ENCODE data around the gene DEPDC5.

DEPDC5 gene

DNA sequence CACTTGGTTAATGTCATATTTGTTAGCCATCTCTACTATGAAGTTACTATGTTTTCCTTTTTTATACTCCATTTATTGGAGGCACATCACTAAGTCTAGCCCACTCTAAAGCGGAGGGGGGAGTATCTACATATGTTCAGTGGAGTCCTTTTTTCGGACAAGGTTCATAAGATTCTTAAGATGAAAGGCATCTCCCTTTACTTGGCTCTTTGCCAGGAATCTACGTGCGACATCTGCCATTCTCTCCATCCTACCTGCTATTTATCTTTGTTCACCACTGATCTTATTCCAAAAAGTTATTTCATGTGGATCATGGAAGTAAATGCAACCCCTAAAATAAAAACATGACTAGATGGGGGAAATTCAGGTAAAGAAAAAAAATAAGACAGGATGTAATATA, 113.1 kb downstream of the DEPDC5 start:
- no peak for ATAC-seq (ENCODE audit: low read depth)
- H3K27ac Mint-ChIP-seq, result peak overlapping the region; percentile 69
- H3K4me1 Mint-ChIP-seq, result peaks cover 14% of the 10 kb centered on the region
- no peaks in the 10 kb centered on the region for H3K27me3 Mint-ChIP-seq
- DNase-seq (ENCODE audit: low spot score in 2 of 2), result no peak
- H3K4me3 Mint-ChIP-seq, result no peak overlapping the region
- peaks cover 30% of the 10 kb centered on the region for H3K36me3 Mint-ChIP-seq
- H3K9me3 Mint-ChIP-seq, result no peaks in the 10 kb centered on the region

DNA sequence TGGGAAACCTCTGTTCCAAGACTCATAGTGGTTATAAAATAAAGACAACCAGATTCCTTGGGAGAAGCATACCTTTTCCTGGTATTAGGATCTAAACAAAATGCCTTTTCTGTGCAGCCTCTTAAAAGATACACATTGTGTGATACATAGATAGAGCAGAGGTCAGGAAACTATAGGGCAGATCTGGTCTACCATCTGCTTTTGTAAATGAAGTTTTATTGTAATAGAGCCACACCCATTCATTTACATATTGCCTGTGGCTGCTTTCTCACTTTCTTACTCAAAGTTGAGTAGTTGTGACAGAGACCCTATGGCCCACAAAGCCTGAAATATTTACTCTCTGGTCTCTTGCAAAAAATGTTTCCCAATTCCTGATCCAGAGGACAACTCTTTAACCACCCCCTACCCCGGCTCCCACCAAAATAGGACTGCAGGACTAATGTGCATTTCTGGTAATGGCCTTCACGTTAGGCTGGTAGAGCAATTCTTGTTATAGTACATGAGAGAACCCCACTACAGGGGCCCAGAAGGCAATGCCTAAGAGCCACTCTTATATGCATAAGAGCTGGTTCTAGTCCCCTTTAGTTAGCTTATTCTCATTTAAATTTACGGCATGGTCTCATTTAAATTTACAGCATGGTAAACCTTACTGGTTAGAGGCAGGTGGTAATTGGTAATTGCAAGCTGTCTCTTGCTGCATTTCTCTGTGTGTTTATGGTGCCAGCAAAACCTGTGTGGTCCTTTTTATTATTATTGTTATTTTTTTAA, 113.8 kb downstream of the DEPDC5 start:
- H3K27me3 Mint-ChIP-seq, result no peaks in the 10 kb centered on the region
- ATAC-seq (ENCODE audit: low read depth) (no peak), DNase-seq (ENCODE audit: low spot score in 2 of 2) (no peak)
- no peaks in the 10 kb centered on the region for H3K9me3 Mint-ChIP-seq
- H3K4me3 Mint-ChIP-seq, result no peak overlapping the region
- peaks cover 14% of the 10 kb centered on the region for H3K4me1 Mint-ChIP-seq
- H3K36me3 Mint-ChIP-seq, result peaks cover 30% of the 10 kb centered on the region
- peak overlapping the region; percentile 69 for H3K27ac Mint-ChIP-seq

DNA sequence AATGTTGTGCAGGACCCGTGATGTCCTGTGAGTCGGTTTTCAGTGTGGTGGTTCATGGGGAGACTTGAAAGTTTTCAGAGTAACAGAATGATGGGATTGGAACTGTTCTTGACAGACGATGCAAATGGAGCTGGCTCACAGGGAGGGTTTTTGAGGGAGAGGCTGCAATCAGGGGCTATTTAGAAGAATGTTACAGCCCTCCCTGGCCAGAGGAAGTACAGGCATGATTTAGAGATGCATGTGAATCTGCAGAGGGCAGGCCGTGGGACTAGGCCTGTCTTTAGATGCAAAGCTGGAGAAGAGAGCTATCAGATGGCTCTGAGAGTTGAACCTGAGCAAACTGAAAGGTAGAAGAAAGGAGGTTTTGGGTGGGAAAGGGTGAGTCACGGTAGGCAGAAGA, 115.9 kb downstream of the DEPDC5 start:
- DNase-seq (ENCODE audit: low spot score in 2 of 2) (no peak), ATAC-seq (ENCODE audit: low read depth) (no peak)
- Mint-ChIP-seq H3K4me1 (peaks cover 14% of the 10 kb centered on the region), H3K9me3 (no peaks in the 10 kb centered on the region), H3K4me3 (no peak overlapping the region), H3K27me3 (no peaks in the 10 kb centered on the region), H3K36me3 (peaks cover 41% of the 10 kb centered on the region), H3K27ac (peak overlapping the region; percentile 4)

DNA sequence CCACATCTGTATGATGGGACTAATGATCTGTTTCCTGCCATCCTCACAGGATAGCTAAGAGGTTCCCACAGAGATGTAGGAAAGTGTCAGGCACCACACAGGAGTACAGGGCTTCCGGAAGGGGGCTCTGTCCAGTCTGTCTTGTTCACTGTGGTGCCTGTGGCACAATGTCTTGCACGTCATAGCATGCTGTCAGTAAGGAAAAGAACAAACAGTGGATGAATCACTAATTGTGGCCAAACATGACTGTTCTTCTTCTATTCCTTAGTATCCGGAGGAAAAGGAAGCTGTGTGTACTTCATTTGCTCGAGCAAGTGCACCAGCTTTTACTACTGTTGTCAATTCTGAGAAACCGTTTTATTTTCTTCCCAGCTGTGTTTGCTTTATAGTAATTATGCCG, 117.1 kb downstream of the DEPDC5 start:
- ATAC-seq (ENCODE audit: low read depth) (no peak), DNase-seq (ENCODE audit: low spot score in 2 of 2) (no peak)
- Mint-ChIP-seq H3K27ac (no peak overlapping the region), H3K4me1 (peaks cover 14% of the 10 kb centered on the region), H3K9me3 (no peaks in the 10 kb centered on the region), H3K27me3 (no peaks in the 10 kb centered on the region), H3K4me3 (no peak overlapping the region), H3K36me3 (peaks cover 44% of the 10 kb centered on the region)

DNA sequence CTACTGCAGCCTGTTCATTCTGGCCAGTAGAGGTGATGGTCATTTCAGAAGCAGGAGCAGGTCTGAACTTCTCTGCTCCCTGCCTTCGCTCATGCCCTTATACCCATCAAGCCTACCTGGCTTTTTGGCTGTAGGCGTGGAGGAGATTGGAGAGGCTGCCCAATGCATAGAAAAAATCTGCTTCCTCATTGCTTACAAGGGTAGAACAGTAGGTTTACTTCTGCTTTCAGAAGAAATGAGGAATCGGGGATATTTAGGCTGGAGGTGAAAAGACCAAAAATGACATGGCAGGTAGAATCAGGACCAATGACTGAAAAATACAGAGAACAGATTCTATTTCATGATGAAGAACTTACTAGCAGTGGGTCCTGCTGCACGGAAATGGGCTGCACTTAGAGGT, 117.7 kb downstream of the DEPDC5 start:
- H3K4me1 Mint-ChIP-seq, result peaks cover 14% of the 10 kb centered on the region
- peak overlapping the region; percentile 70 for H3K27ac Mint-ChIP-seq
- H3K4me3 Mint-ChIP-seq, result no peak overlapping the region
- H3K9me3 Mint-ChIP-seq, result no peaks in the 10 kb centered on the region
- H3K27me3 Mint-ChIP-seq, result no peaks in the 10 kb centered on the region
- peaks cover 43% of the 10 kb centered on the region for H3K36me3 Mint-ChIP-seq
- DNase-seq (ENCODE audit: low spot score in 2 of 2) (no peak), ATAC-seq (ENCODE audit: low read depth) (peak; percentile 62)

DNA sequence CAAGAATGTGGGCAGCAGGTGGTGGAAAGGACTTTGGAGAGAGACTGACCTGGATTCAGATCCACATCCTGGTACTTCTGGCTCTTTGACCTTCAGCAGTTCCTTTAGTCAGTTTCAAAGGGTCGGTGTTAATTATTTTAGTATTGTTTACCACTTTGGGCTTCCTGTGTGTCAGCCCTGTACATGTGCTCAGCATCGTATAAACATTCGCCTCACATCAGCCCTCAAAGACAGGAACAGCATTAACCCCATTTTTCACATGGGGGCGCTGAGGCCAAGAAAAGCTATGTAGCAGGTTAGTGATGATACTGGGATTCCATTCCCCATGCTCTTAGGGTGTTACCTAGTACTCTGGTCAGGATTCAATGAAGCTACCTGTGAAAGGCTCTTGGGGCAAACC, 118.4 kb downstream of the DEPDC5 start:
- H3K9me3 Mint-ChIP-seq, result no peaks in the 10 kb centered on the region
- DNase-seq (ENCODE audit: low spot score in 2 of 2) (no peak), ATAC-seq (ENCODE audit: low read depth) (no peak)
- H3K4me3 Mint-ChIP-seq, result no peak overlapping the region
- H3K27me3 Mint-ChIP-seq, result no peaks in the 10 kb centered on the region
- H3K27ac Mint-ChIP-seq, result no peak overlapping the region
- H3K4me1 Mint-ChIP-seq, result peaks cover 7% of the 10 kb centered on the region
- peaks cover 37% of the 10 kb centered on the region for H3K36me3 Mint-ChIP-seq

DNA sequence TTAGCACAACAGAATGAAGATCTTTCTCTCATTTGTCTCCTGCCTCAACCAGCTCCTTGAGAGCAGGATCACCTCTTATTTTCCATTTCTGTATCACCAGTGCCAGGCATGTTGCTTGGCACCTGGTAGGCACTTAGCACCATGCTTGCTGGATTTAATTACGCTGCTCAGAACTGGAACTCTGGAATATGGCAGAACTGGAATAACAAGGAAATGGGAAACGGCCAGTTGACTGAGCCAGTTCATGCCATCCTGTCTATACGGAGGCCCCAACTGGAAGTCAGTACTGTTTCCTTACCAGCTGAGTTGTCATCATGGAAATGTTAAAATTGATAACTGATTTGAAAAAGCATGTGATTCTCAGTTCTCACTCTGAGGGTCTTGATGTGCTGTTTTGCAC, 121.0 kb downstream of the DEPDC5 start:
- DNase-seq (ENCODE audit: low spot score in 2 of 2), result no peak
- no peaks in the 10 kb centered on the region for H3K9me3 Mint-ChIP-seq
- peaks cover 4% of the 10 kb centered on the region for H3K4me1 Mint-ChIP-seq
- H3K4me3 Mint-ChIP-seq, result no peak overlapping the region
- no peak for ATAC-seq (ENCODE audit: low read depth)
- H3K27ac Mint-ChIP-seq, result no peak overlapping the region
- H3K27me3 Mint-ChIP-seq, result no peaks in the 10 kb centered on the region
- H3K36me3 Mint-ChIP-seq, result peaks cover 38% of the 10 kb centered on the region

DNA sequence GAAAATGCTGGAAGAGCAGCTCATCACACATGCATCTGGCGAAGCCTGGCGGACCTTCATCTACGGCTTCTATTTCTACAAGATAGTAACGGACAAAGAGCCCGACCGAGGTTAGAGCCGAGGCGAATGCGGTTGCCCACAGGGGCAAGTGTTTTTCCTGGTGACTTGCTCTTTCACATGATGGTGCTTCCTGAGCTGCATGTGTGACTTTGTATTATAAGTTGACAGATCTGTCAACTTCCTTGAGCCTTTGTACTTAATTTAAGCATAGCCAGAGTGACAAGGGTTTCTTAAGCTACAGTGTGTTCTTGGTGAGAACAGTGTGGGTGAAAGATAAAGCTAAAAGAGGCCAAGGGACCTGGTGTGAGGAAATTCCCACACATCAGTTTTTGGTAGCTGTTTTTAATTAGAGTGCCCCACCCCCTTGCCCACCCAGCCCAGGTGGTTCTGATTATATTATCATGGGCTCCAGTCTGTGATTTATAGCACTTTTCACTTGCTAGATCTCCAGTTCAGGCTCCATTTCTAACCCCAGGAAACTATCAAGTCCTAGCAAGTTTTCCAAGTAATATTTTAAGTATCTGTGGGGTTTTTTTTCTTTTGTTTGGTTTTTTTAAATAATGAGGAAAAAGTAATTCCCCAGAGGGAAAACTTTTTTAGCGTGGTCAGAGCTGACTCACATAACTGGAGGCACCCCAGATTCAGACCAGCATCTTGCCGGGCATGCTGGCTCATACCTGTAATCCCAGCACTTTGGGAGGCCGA, 122.5 kb downstream of the DEPDC5 start:
- H3K27me3 Mint-ChIP-seq, result no peaks in the 10 kb centered on the region
- peaks cover 2% of the 10 kb centered on the region for H3K4me1 Mint-ChIP-seq
- H3K4me3 Mint-ChIP-seq, result no peak overlapping the region
- DNase-seq (ENCODE audit: low spot score in 2 of 2) (no peak), ATAC-seq (ENCODE audit: low read depth) (no peak)
- H3K36me3 Mint-ChIP-seq, result peaks cover 36% of the 10 kb centered on the region
- no peaks in the 10 kb centered on the region for H3K9me3 Mint-ChIP-seq
- H3K27ac Mint-ChIP-seq, result no peak overlapping the region

DNA sequence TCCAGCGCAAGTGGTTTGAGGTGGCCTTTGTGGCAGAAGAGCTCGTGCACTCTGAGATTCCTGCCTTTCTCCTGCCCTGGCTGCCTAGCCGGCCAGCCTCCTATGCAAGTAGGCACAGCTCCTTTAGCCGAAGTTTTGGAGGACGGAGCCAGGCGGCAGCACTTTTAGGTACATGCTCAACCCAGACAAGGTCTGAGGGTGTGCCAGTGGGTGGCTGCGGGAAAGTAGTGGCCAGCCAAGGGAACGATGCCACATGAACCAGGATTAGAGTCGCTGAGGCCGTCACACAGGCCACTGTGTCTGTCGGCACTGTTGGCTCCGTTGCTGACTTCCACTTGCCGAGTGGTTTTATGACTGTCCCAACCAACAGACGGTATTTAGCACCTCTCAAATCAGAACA, 125.8 kb downstream of the DEPDC5 start:
- ATAC-seq (ENCODE audit: low read depth) (no peak), DNase-seq (ENCODE audit: low spot score in 2 of 2) (no peak)
- H3K36me3 Mint-ChIP-seq, result peaks cover 35% of the 10 kb centered on the region
- H3K4me1 Mint-ChIP-seq, result no peaks in the 10 kb centered on the region
- no peaks in the 10 kb centered on the region for H3K9me3 Mint-ChIP-seq
- no peaks in the 10 kb centered on the region for H3K27me3 Mint-ChIP-seq
- no peak overlapping the region for H3K4me3 Mint-ChIP-seq
- H3K27ac Mint-ChIP-seq, result no peak overlapping the region

DNA sequence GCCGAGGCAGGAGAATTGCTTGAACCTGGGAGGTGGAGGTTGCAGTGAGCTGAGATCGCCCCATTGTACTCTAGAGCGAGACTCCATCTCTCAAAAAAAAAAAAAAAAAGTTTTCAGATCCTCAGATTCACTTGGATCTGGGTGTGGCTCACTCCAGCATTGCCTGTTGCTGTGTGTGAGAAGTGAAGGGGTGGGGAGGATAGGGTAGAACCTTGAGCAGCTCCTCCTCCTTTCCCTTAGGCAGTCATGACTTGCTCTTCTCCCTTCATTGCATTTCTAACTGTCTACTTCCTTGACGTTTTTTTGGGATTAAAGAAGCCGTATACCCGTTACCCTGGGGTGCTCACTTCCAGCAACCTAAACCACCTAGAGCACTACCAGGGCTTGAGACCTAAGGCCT, 127.4 kb downstream of the DEPDC5 start:
- H3K36me3 Mint-ChIP-seq, result peaks cover 40% of the 10 kb centered on the region
- DNase-seq (ENCODE audit: low spot score in 2 of 2), result no peak
- no peaks in the 10 kb centered on the region for H3K9me3 Mint-ChIP-seq
- H3K4me1 Mint-ChIP-seq, result no peaks in the 10 kb centered on the region
- ATAC-seq (ENCODE audit: low read depth), result no peak
- no peak overlapping the region for H3K4me3 Mint-ChIP-seq
- no peak overlapping the region for H3K27ac Mint-ChIP-seq
- no peaks in the 10 kb centered on the region for H3K27me3 Mint-ChIP-seq

DNA sequence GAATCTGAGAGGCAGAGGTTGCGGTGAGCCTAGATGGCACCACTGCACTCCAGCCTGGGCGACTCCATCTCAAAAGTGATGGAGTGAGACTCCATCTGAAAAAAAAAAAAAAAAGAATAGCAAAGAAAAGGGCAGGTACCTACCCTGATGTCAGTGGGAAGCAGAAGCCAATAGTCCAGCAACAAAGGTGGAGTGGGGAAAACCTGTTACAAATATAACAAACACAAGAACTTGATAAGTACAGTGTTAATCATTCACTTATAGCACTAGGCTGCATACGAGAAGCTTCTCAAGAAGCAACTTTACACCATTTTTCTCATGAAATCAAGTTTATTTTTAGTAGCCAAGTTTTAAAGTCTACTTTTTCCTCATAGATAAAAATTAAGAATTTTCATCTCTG, 128.0 kb downstream of the DEPDC5 start:
- DNase-seq (ENCODE audit: low spot score in 2 of 2) (no peak), ATAC-seq (ENCODE audit: low read depth) (no peak)
- H3K4me3 Mint-ChIP-seq, result no peak overlapping the region
- no peaks in the 10 kb centered on the region for H3K27me3 Mint-ChIP-seq
- H3K9me3 Mint-ChIP-seq, result no peaks in the 10 kb centered on the region
- H3K27ac Mint-ChIP-seq, result no peak overlapping the region
- H3K4me1 Mint-ChIP-seq, result no peaks in the 10 kb centered on the region
- H3K36me3 Mint-ChIP-seq, result peaks cover 42% of the 10 kb centered on the region

DNA sequence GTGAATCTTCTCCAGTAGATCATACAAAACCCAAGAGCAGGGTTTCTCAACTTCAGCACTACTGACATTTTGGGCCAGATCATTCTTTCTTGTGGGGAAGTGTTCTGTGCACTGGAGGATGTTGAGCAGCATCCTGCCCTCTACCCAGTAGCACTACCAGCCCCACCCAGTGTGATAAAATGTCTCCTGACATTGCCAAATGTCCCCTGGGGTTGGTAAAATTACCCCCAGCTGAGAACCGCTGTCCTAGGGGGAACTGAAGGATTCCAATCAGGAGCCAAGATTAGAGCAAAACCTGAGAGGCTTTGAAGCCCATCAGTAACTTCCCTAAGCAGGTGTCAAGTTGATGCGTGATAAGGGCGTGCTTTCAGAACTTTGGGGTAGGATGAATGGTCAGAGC, 129.2 kb downstream of the DEPDC5 start:
- no peaks in the 10 kb centered on the region for H3K9me3 Mint-ChIP-seq

DNA sequence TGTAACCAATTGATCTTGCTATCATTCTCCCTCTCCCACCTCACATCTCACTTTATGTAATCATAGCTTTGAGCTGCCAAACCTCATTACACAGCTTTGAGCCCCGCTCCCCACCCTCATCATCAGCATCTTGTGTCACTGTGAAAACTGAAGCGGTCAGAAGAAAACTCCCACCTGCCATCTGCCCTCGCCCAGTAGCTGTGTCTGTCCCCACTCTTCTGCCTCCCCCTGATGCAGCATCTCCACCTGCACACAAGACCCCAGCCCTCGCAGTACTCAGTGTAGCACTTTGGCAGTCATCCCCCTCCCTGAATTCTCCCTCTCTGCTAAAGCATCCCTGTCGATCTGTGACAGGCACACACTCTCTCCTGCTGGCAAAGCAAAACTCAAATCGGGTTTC, 130.2 kb downstream of the DEPDC5 start:
- Mint-ChIP-seq H3K27ac (no peak overlapping the region), H3K27me3 (no peaks in the 10 kb centered on the region), H3K4me1 (no peaks in the 10 kb centered on the region), H3K4me3 (no peak overlapping the region), H3K9me3 (no peaks in the 10 kb centered on the region), H3K36me3 (peaks cover 46% of the 10 kb centered on the region)
- ATAC-seq (ENCODE audit: low read depth) (no peak), DNase-seq (ENCODE audit: low spot score in 2 of 2) (no peak)

More for the DNA sequence above, 129.2 kb downstream of the DEPDC5 start:
- peaks cover 45% of the 10 kb centered on the region for H3K36me3 Mint-ChIP-seq
- no peak for ATAC-seq (ENCODE audit: low read depth)
- no peak for DNase-seq (ENCODE audit: low spot score in 2 of 2)
- H3K4me1 Mint-ChIP-seq, result no peaks in the 10 kb centered on the region
- no peak overlapping the region for H3K4me3 Mint-ChIP-seq
- peak overlapping the region; percentile 53 for H3K27ac Mint-ChIP-seq
- no peaks in the 10 kb centered on the region for H3K27me3 Mint-ChIP-seq

DNA sequence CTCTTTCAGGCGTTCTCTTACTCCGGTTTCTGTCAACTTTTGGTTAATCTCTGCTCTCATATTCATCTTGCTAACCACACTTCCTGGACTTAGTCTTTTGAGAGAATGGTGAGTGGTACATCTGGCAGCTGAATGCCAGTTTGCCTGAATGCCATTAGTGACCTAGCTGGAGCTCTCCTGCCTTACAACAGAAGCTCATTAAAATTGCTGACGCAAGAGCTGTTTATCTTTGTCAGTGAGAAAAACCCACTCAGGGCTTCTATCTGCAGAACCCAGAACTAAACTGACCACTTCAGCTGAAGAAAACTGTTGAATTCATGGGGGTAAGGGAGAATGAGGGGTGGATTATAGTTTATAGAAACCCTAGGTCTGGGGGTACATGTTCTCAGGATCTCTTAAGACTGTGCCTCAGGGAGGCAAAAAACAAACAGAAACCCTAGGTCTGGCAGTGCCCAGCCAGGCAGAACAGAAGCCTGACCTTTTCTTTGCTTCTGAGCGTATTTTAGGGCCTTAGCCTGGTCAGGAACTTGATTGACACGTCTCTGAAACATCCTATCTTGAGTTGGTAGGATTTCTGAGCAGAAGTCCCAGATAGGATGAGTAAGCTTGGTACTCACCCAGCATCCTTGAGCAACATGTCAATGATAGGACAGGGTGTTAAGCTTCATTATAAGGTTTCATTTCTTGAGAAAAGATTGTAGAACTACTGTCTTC, 137.7 kb downstream of the DEPDC5 start:
- DNase-seq (ENCODE audit: low spot score in 2 of 2) (no peak), ATAC-seq (ENCODE audit: low read depth) (no peak)
- Mint-ChIP-seq H3K27ac (peak overlapping the region; percentile 70), H3K27me3 (no peaks in the 10 kb centered on the region), H3K36me3 (peaks cover 24% of the 10 kb centered on the region), H3K4me1 (no peaks in the 10 kb centered on the region), H3K9me3 (no peaks in the 10 kb centered on the region), H3K4me3 (no peak overlapping the region)

Data from memory B cell (primary cell).